ENCODE results near the gene ZIC1.

ZIC1 gene

DNA sequence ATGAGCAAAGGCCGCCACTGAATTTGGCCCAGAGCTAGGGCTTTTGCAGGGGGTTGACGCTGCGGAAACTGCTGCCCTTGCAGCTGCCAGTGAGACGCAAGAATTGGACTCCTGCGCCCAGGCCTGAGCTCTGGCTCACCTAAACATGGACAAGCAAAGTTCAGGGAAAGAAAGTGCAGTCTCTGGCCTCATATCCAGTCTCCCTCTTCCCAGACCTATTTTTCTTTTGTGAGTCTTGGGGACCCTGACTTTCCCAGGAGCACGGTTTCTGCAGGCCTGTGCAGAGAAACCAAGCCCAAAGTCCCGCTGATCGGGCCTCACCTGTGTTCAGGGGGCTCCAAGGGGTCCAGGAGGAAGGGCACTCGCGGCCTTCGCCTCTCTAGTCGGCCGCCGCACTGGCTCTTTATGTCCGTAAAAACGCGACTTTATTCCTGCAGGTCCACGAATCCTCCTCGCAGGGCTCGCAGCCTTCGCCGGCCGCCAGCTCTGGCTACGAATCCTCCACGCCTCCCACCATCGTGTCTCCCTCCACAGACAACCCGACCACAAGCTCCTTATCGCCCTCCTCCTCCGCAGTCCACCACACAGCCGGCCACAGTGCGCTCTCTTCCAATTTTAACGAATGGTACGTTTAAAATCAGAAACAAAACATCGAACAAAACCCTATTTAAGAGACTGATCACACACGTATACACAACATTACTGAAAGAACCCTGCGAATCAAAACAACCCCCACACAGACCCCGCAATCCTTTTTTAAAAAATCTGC is 3.9 kb downstream of the ZIC1 start:
- TF ChIP-seq, protein P1, sequence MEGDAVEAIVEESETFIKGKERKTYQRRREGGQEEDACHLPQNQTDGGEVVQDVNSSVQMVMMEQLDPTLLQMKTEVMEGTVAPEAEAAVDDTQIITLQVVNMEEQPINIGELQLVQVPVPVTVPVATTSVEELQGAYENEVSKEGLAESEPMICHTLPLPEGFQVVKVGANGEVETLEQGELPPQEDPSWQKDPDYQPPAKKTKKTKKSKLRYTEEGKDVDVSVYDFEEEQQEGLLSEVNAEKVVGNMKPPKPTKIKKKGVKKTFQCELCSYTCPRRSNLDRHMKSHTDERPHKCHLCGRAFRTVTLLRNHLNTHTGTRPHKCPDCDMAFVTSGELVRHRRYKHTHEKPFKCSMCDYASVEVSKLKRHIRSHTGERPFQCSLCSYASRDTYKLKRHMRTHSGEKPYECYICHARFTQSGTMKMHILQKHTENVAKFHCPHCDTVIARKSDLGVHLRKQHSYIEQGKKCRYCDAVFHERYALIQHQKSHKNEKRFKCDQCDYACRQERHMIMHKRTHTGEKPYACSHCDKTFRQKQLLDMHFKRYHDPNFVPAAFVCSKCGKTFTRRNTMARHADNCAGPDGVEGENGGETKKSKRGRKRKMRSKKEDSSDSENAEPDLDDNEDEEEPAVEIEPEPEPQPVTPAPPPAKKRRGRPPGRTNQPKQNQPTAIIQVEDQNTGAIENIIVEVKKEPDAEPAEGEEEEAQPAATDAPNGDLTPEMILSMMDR (IDR thresholded peaks at IDR 0.05; ENCODE audit: control insufficient read depth, insufficient read depth, low read depth, low read length, missing control alignments), result no peak
- DNase-seq (ENCODE audit: low read depth), result no peak
- H3K4me3 ChIP-seq (ENCODE audit: control insufficient read depth, low read depth, low read length), result 0 out of 2 replicates have a peak overlapping the region, but pooled peaks have one; percentile 6

DNA sequence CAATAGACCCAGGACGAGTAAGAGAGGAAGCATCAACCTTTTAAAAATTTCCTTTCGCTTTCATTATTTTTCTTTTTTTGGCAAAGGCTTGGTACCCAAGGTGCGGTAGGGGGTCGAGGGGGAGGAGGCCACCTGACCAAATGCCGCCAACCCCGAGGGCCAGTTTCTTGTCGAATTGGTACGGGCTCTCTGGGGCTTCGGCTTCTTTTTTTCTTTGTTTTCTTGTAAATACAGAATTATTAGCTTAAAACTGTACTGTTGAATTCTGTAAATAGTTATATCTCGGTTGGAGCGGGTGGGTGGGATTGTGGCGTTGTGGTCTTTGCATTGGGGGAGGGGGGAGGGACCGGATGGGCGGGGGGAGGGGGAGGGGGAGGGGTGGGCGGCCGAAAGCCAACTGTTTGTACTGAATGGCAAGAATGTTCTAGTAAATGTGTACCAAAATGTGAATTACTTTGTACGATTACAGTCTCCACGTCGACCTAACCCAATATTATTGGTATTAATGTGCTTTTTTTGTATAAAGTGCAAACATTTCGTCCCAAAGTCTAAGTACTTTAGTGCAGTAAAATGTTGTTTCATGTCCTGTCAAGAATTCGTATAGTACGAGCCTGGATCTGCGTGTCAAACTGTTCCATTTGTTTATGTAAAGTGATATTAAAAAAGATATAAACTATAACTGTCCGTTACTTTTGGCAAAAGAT is 4.7 kb downstream of the ZIC1 start:
- 0 out of 2 replicates have a peak overlapping the region, but pooled peaks have one; percentile 6 for H3K4me3 ChIP-seq (ENCODE audit: control insufficient read depth, low read depth, low read length)
- DNase-seq (ENCODE audit: low read depth), result no peak
- TF ChIP-seq, protein P1 (IDR thresholded peaks at IDR 0.05; ENCODE audit: control insufficient read depth, insufficient read depth, low read depth, low read length, missing control alignments), result no peak

DNA sequence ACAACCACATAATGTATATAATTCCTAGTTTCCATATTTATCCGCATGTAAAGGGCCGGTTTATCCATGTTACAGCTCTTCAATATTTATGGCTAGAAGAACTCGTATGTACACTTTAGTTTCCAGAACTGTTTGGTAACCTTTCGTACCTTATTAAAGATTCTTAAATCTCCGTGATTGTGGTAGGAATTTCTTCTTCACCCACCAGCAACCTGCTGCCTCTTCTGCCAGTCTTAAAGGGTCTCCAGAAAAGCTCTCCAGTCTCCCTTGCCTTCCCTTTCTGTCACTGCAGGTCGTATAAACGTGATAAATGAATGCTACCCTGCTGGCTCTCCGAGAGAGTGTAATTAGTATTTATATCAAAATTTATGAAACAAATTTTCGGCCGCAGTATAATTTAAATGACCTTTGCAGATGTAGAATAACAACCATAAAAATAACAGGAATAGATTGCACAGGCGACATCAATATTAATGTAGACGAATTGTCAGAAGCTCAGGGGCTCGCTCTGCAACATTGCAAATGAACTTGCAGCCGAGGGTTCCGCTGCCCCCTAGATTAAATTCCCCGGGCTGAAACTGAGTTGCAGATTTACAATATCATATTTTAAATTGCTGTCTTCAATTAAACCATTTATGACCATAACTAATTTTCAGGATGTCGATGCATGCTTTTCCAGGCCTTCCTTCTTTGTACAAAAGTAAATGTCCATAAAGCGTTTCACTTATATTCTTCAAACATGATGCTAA is 5.4 kb downstream of the ZIC1 start:
- TF ChIP-seq, protein P1 (IDR thresholded peaks at IDR 0.05; ENCODE audit: control insufficient read depth, insufficient read depth, low read depth, low read length, missing control alignments), result no peak
- no peak for DNase-seq (ENCODE audit: low read depth)
- no peak overlapping the region for H3K4me3 ChIP-seq (ENCODE audit: control insufficient read depth, low read depth, low read length)

DNA sequence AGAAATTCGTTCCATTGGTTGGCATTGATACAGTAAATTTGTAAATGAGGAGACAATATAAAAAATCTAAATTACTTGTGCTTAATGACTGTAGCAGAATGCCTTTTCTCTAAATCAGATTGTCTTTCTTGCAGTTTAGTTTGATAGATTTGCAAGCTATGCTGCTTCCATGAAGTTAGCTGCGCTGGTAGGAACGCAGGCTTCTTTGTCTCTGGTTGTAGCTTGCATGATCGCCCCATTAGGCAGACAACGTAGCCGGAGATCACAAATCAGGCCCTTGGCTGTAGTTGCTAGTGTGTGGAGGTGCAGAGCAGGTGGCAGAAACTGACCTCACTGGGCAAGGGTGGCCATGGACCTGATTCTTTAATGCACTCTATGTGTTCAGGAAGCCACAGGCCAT is 6.1 kb downstream of the ZIC1 start:
- DNase-seq (ENCODE audit: low read depth), result no peak
- no peak overlapping the region for H3K4me3 ChIP-seq (ENCODE audit: control insufficient read depth, low read depth, low read length)
- TF ChIP-seq, protein P1 (IDR thresholded peaks at IDR 0.05; ENCODE audit: control insufficient read depth, insufficient read depth, low read depth, low read length, missing control alignments), result no peak

DNA sequence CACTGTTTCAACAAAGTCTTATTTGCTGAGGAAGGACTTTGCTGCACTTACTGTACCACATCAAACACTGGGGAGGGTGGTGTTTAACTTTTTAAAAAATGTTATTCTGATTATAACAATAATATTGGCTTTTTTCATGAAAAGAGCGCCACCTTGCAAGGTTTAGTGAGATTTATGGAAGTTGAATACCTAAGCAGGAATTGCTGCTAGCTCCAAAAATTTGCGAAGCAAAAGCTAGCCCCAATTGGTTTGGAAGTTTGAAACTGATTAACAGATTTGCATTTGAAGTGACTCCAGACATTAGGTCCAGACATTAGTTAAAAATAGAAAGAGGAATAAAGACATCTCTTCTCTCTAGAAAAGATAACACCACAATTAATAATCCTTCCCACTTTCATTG is 6.7 kb downstream of the ZIC1 start:
- TF ChIP-seq, protein P1 (IDR thresholded peaks at IDR 0.05; ENCODE audit: control insufficient read depth, insufficient read depth, low read depth, low read length, missing control alignments), result peak; percentile 20
- DNase-seq (ENCODE audit: low read depth), result no peak
- no peak overlapping the region for H3K4me3 ChIP-seq (ENCODE audit: control insufficient read depth, low read depth, low read length)

DNA sequence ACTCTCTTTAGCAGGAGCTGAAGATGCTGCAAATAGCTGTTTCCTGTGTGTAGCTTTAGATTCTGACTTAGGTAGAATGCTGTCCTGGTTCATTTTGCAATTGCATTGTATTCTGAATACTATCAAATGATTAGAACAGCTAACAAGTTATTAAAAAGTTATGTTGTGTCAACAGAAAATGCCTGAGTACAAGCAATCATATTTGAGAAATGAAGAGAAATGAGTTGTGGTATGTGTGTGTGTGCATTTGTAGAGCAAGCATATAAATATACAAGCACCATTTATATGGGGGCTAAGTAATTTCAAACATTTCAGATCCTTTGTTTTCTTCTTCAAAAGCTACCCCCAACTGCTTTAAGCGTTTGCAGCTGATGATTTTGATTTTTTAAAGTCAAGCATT is 7.8 kb downstream of the ZIC1 start:
- no peak overlapping the region for H3K4me3 ChIP-seq (ENCODE audit: control insufficient read depth, low read depth, low read length)
- no peak for DNase-seq (ENCODE audit: low read depth)
- TF ChIP-seq, protein P1 (IDR thresholded peaks at IDR 0.05; ENCODE audit: control insufficient read depth, insufficient read depth, low read depth, low read length, missing control alignments), result no peak

All from AG09309 (cell line).